IMR-90 (cell line): ENCODE results near the gene RTL1. TPM values are rescaled to one million over a fixed set of nuclear protein-coding genes. Genes with fewer than 3 reads are reported as not detected.

Source experiments
- ATAC-seq: fragments of 200-7000 bp; cut with Tn5 transposase; 2 replicates; pipeline ENCODE4 v1.9.1; 2020; ENCODE audit warnings: low read depth, mild to moderate bottlenecking, moderate library complexity
- BruUV-seq: library from RNA; stranded (reverse); fragments of 400-500 nt; replicated peaks from 2 replicates; lab custom pipeline; 2021; lab: Mats Ljungman, UMichigan
- CTCF ChIA-PET: fragments of 300-600 bp; formaldehyde crosslinking; extraction: SDS; loops from one replicate; lab custom pipeline; 2021; ENCODE audit warnings: antibody characterized with exemption; lab: Yijun Ruan, JAX
- POLR2A ChIA-PET: fragments of 300-600 bp; sonication (Branson Sonifier 250); formaldehyde crosslinking; loops from one replicate; lab custom pipeline; 2022; ENCODE audit warnings: antibody characterized with exemption; ENCODE audit not compliant: unreplicated experiment; lab: Charles Lee
- DNase-seq: peaks from one replicate; pipeline ENCODE4 v3.0.0; 2013
- H2AFZ ChIP-seq: replicated peaks from 2 replicates; pipeline ENCODE3; 2013; ENCODE audit warnings: low read length, mild to moderate bottlenecking; ENCODE audit not compliant: poor library complexity
- H2AK5ac ChIP-seq: 2 replicates; pipeline ENCODE4 v1.6.1; 2013; ENCODE audit warnings: low read depth, low read length, inconsistent platforms
- H2AK9ac ChIP-seq: replicated peaks from 2 replicates; pipeline ENCODE3; 2013; ENCODE audit warnings: mild to moderate bottlenecking, low read depth, low read length, moderate library complexity; ENCODE audit not compliant: poor library complexity
- H2BK120ac ChIP-seq: 2 replicates; pipeline ENCODE4 v1.6.1; 2013; ENCODE audit warnings: low read depth, low read length, inconsistent platforms
- H2BK15ac ChIP-seq: 3 replicates; pipeline ENCODE4 v1.6.1; 2013; ENCODE audit warnings: low read depth, low read length, inconsistent platforms
- H2BK20ac ChIP-seq: 2 replicates; pipeline ENCODE4 v1.6.1; 2013; ENCODE audit warnings: low read depth, mild to moderate bottlenecking, inconsistent platforms, low read length, moderate library complexity
- H2BK5ac ChIP-seq: 2 replicates; pipeline ENCODE4 v1.6.1; 2013; ENCODE audit warnings: mild to moderate bottlenecking, low read depth, low read length, inconsistent platforms; ENCODE audit not compliant: poor library complexity, severe bottlenecking
- H3K14ac ChIP-seq: replicated peaks from 2 replicates; pipeline ENCODE4 v1.6.1; 2013; ENCODE audit warnings: low read depth, low read length, inconsistent platforms
- H3K18ac ChIP-seq: 2 replicates; pipeline ENCODE4 v1.6.1; 2013; ENCODE audit warnings: low read depth, low read length, control low read depth
- H3K23ac ChIP-seq: 2 replicates; pipeline ENCODE4 v1.6.1; 2013; ENCODE audit warnings: low read depth, low read length, inconsistent platforms
- H3K27ac ChIP-seq: 2 replicates; pipeline ENCODE4 v1.5.1; 2013; ENCODE audit warnings: mild to moderate bottlenecking, control low read depth, low read length; ENCODE audit not compliant: insufficient read depth
- H3K27me3 ChIP-seq: 2 replicates; pipeline ENCODE4 v1.6.1; 2013; ENCODE audit warnings: low read length; ENCODE audit not compliant: control insufficient read depth, insufficient read depth
- H3K36me3 ChIP-seq: 2 replicates; pipeline ENCODE4 v1.6.1; 2013; ENCODE audit warnings: low read length, mixed read lengths; ENCODE audit not compliant: control insufficient read depth, insufficient read depth
- H3K4ac ChIP-seq: 2 replicates; pipeline ENCODE4 v1.6.1; 2013; ENCODE audit warnings: low read depth, low read length, inconsistent platforms
- H3K4me1 ChIP-seq: 2 replicates; pipeline ENCODE4 v1.6.1; 2013; ENCODE audit warnings: low read length, mixed read lengths; ENCODE audit not compliant: control insufficient read depth, insufficient read depth
- H3K4me2 ChIP-seq: 2 replicates; pipeline ENCODE4 v1.6.1; 2013; ENCODE audit warnings: low read depth, mild to moderate bottlenecking, control low read depth, low read length, moderate library complexity
- H3K4me3 ChIP-seq: 2 replicates; pipeline ENCODE4 v1.5.1; 2013; ENCODE audit warnings: low read depth, mild to moderate bottlenecking, control low read depth, low read length, moderate library complexity; ENCODE audit not compliant: insufficient read depth
- H3K56ac ChIP-seq: 2 replicates; pipeline ENCODE4 v1.6.1; 2013; ENCODE audit warnings: low read length, inconsistent platforms; ENCODE audit not compliant: insufficient read depth; ENCODE audit errors: extremely low read depth
- H3K79me1 ChIP-seq, 2 experiments: 2 replicates each; pipeline ENCODE4 v1.6.1; 2013; ENCODE audit warnings: low read length in 2 of 2, inconsistent platforms in 1 of 2, low read depth in 1 of 2
- H3K9ac ChIP-seq: 2 replicates; pipeline ENCODE4 v1.6.1; 2013; ENCODE audit warnings: low read depth, low read length, control low read depth
- H3K9me1 ChIP-seq: 2 replicates; pipeline ENCODE4 v1.6.1; 2013; ENCODE audit warnings: low read length, inconsistent platforms; ENCODE audit not compliant: insufficient read depth
- H3K9me3 ChIP-seq: 2 replicates; pipeline ENCODE4 v1.6.1; 2013; ENCODE audit warnings: low read length; ENCODE audit not compliant: control insufficient read depth, insufficient read depth
- H4K20me1 ChIP-seq: 2 replicates; pipeline ENCODE4 v1.6.1; 2013; ENCODE audit warnings: low read length, inconsistent platforms; ENCODE audit not compliant: insufficient read depth
- H4K5ac ChIP-seq: 2 replicates; pipeline ENCODE4 v1.6.1; 2013; ENCODE audit warnings: mild to moderate bottlenecking, low read depth, low read length, control low read depth
- H4K8ac ChIP-seq, 2 experiments: 2 replicates each; pipeline ENCODE4 v1.6.1; 2013; ENCODE audit warnings: low read depth in 2 of 2, low read length in 2 of 2, control low read depth in 1 of 2, inconsistent platforms in 1 of 2
- H4K91ac ChIP-seq: 2 replicates; pipeline ENCODE4 v1.6.1; 2013; ENCODE audit warnings: low read depth, low read length, inconsistent platforms; ENCODE audit not compliant: insufficient read depth
- BHLHE40 ChIP-seq: fragments of 150-350 bp; IDR thresholded peaks from 2 replicates; pipeline ENCODE4 v1.6.1; 2016; ENCODE audit warnings: mild to moderate bottlenecking, low read depth, low read length
- MAFK ChIP-seq: IDR thresholded peaks from 2 replicates; pipeline ENCODE4 v1.6.1; 2012; ENCODE audit warnings: low read depth, low read length, improper control_type of control experiment
- MXI1 ChIP-seq: IDR thresholded peaks from 2 replicates; pipeline ENCODE4 v1.6.1; 2012; ENCODE audit warnings: low read depth, mild to moderate bottlenecking, low read length, moderate library complexity, borderline replicate concordance
- POLR2A ChIP-seq: IDR thresholded peaks from 2 replicates; pipeline ENCODE4 v1.6.1; 2012; ENCODE audit warnings: mild to moderate bottlenecking, low read depth, low read length
- RCOR1 ChIP-seq: IDR thresholded peaks from 2 replicates; pipeline ENCODE4 v1.6.1; 2012; ENCODE audit warnings: mild to moderate bottlenecking, low read length, improper control_type of control experiment; ENCODE audit not compliant: insufficient replicate concordance
- RFX5 ChIP-seq: IDR thresholded peaks from 2 replicates; pipeline ENCODE4 v1.8.0; 2012; ENCODE audit warnings: low read depth, mild to moderate bottlenecking, low read length, moderate library complexity
- USF2 ChIP-seq: fragments of 150-350 bp; IDR thresholded peaks from 2 replicates; pipeline ENCODE4 v1.6.1; 2017; ENCODE audit warnings: mild to moderate bottlenecking, antibody characterized with exemption, low read length, low read depth
- WGBS, 2 experiments: methylation state at CpG; one replicate each; pipeline versions ENCODE4 v1.1.5 to v1.1.7; 2013; ENCODE audit warnings: missing lambda C conversion rate in 2 of 2; ENCODE audit not compliant: insufficient read length in 1 of 2; ENCODE audit errors: extremely low coverage in 2 of 2; 5-methylcytosine and 5-hydroxymethylcytosine counted together
- dilution Hi-C: fragments of 300-500 bp; cut with HindIII; formaldehyde crosslinking; loops from one replicate; pipeline ENCODE4 v1.14.3; 2018; ENCODE audit warnings: low sequenced_read_pairs; ENCODE audit not compliant: unreplicated experiment
- in situ Hi-C: fragments of 300-500 bp; cut with MboI; formaldehyde crosslinking; loops from 3 replicates; pipeline ENCODE4 v1.14.3; 2019; ENCODE audit warnings: low sequenced_read_pairs, inconsistent platforms, mixed read lengths
- intact Hi-C: fragments of 100-400 bp; cut with micrococcal nuclease; formaldehyde crosslinking; loops from 2 replicates; pipeline ENCODE4 v1.10.0; 2022
- polyA plus RNA-seq, 3 experiments: library from polyadenylated mRNA; depleted of rRNA; stranded (reverse); fragments of >200 nt; gene quantifications; 2 replicates each; pipeline ENCODE4 v1.2.3, GENCODE V29; 2012; ENCODE audit warnings: low replicate concordance in 1 of 3
- total RNA-seq: library from RNA; depleted of rRNA; stranded (reverse); fragments of >200 nt; gene quantifications from 2 replicates; pipeline ENCODE4 v1.2.3, GENCODE V29; 2012

Gene RTL1
- total and polyA plus RNA-seq, 2 of the 4 experiments (the other 2 are of a cell fraction) = not detected

DNA sequence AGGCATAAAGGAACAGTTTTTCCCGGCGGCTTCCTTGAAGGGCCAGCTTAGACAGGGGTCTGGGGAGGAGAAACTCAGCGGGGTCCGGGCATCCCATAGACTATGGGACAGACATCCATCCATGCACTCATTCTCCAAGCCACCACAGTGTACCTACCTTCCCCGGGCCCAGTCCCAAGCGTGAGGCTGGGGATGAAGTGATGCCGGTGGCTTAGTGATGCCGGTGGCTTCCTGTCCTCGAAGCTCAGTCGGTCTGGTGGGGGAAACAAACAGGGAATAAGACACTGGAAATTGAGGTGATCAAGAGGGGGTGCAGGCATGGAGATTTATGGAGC, 421 bp downstream of the RTL1 start:
- H2BK15ac ChIP-seq = no peak overlapping the region
- no peak overlapping the region for H3K4me2 ChIP-seq
- no peak overlapping the region for H2AK5ac ChIP-seq
- no peak overlapping the region for H3K4me3 ChIP-seq
- no peak overlapping the region for H3K18ac ChIP-seq
- H3K36me3 ChIP-seq = peaks cover 61% of the 10 kb centered on the region
- H2AFZ ChIP-seq = no peak overlapping the region
- H3K14ac ChIP-seq = no peak overlapping the region
- no peak overlapping the region for H4K8ac ChIP-seq
- CTCF ChIA-PET = no interaction called here
- H3K79me1 ChIP-seq = peaks cover 5 to 26% of the 10 kb centered on the region in 2 experiments; a peak in 3 of 4 replicates
- no peaks in the 10 kb centered on the region for H3K4me1 ChIP-seq
- H3K4ac ChIP-seq = no peak overlapping the region
- no peak for DNase-seq
- peaks cover 41% of the 10 kb centered on the region for H4K20me1 ChIP-seq
- H4K91ac ChIP-seq = no peak overlapping the region
- TF ChIP-seq RFX5 = no peak
- TF ChIP-seq MAFK = no peak
- TF ChIP-seq USF2 = no peak
- no peak for TF ChIP-seq BHLHE40
- TF ChIP-seq MXI1 = no peak
- TF ChIP-seq POLR2A = no peak
- no peak for TF ChIP-seq RCOR1
- no TSS peak for BruUV-seq
- H3K9me1 ChIP-seq = no peaks in the 10 kb centered on the region
- H2BK20ac ChIP-seq = no peak overlapping the region
- dilution Hi-C loops = no loop called here
- peaks cover 15% of the 10 kb centered on the region; the same call in 1 of the 2 replicates for H3K27me3 ChIP-seq
- 83% methylated on average over 3 of the region's 10 CpGs; no CpG with 5 or more reads in 1 of the 2 experiments for WGBS, 2 experiments
- H2BK5ac ChIP-seq = no peak overlapping the region
- in situ Hi-C loops = no loop called here
- H3K56ac ChIP-seq = no peak overlapping the region
- ATAC-seq = no peak
- H3K27ac ChIP-seq = no peak overlapping the region
- H2AK9ac ChIP-seq = no peak overlapping the region
- no peaks in the 10 kb centered on the region for H3K9me3 ChIP-seq
- intact Hi-C loops = loop anchor here (5.0 kb wide), 1 partner anchor 516 kb away; no protein-coding TSS in a partner anchor
- H3K23ac ChIP-seq = no peak overlapping the region
- POLR2A ChIA-PET = no interaction called here
- H3K9ac ChIP-seq = no peak overlapping the region
- no peak overlapping the region for H2BK120ac ChIP-seq
- no peak overlapping the region for H4K5ac ChIP-seq
